HEK293 (cell line): ENCODE data around the gene LCORL.

ENCODE experiments used
- CTCF ChIP-seq: fragments of 450-650 bp; formaldehyde crosslinking; IDR thresholded peaks from 2 replicates; pipeline ENCODE4 v1.5.1; 2016; ENCODE audit warnings: missing biosample characterization, missing genetic modification characterization
- MEIS1 ChIP-seq: sonication (generic); formaldehyde crosslinking; IDR thresholded peaks from 2 replicates; pipeline ENCODE4 v1.8.1; 2022; ENCODE audit warnings: missing genetic modification reagents, mild to moderate bottlenecking, borderline replicate concordance
- PRDM6 ChIP-seq: fragments of 450-650 bp; formaldehyde crosslinking; IDR thresholded peaks from 2 replicates; pipeline ENCODE4 v1.5.1; 2017; ENCODE audit warnings: missing biosample characterization, missing genetic modification characterization
- SP2 ChIP-seq: fragments of 450-650 bp; formaldehyde crosslinking; IDR thresholded peaks from 2 replicates; pipeline ENCODE4 v1.5.1; 2016; ENCODE audit warnings: missing biosample characterization, missing genetic modification characterization
- YY1 ChIP-seq: fragments of 450-650 bp; formaldehyde crosslinking; IDR thresholded peaks from 2 replicates; pipeline ENCODE4 v1.5.1; 2018; ENCODE audit warnings: missing biosample characterization, missing genetic modification characterization
- ZBTB21 ChIP-seq: fragments of 450-650 bp; formaldehyde crosslinking; IDR thresholded peaks from 2 replicates; pipeline ENCODE4 v1.5.1; 2017; ENCODE audit warnings: missing biosample characterization, missing genetic modification characterization
- ZNF155 ChIP-seq: fragments of 450-650 bp; formaldehyde crosslinking; IDR thresholded peaks from 2 replicates; pipeline ENCODE4 v1.5.1; 2016; ENCODE audit warnings: missing biosample characterization, missing genetic modification characterization
- ZNF274 ChIP-seq, 2 experiments: fragments of 200-500 bp in 1 of 2; fragments of 450-650 bp in 1 of 2; sonication (Bioruptor generic) in 1 of 2; formaldehyde crosslinking in 1 of 2; IDR thresholded peaks; 2 replicates each; pipeline versions ENCODE4 v1.5.1 to v1.6.1; 2014 to 2016; ENCODE audit warnings: borderline replicate concordance in 1 of 2, inconsistent platforms in 1 of 2, low read length in 1 of 2, missing biosample characterization in 1 of 2, missing genetic modification characterization in 1 of 2
- ZNF621 ChIP-seq: fragments of 450-650 bp; formaldehyde crosslinking; IDR thresholded peaks from 2 replicates; pipeline ENCODE4 v1.5.1; 2017; ENCODE audit warnings: missing biosample characterization, missing genetic modification characterization
- TF ChIP-seq, protein P1 (sequence below): sonication (generic); formaldehyde crosslinking; IDR thresholded peaks from 2 replicates; pipeline ENCODE4 v1.8.1; 2022; ENCODE audit warnings: mild to moderate bottlenecking, moderate library complexity, missing genetic modification reagents
- TF ChIP-seq, protein P2 (sequence below): fragments of 450-650 bp; formaldehyde crosslinking; IDR thresholded peaks from 2 replicates; pipeline ENCODE4 v1.5.1; 2016; ENCODE audit warnings: missing biosample characterization, missing genetic modification characterization
- TF ChIP-seq, protein P3 (sequence below): fragments of 450-650 bp; formaldehyde crosslinking; IDR thresholded peaks from 2 replicates; pipeline ENCODE4 v1.5.1; 2016; ENCODE audit warnings: missing biosample characterization, missing genetic modification characterization
- TF ChIP-seq, protein P4 (sequence below): fragments of 450-650 bp; formaldehyde crosslinking; IDR thresholded peaks from 2 replicates; pipeline ENCODE4 v1.5.1; 2016; ENCODE audit warnings: missing biosample characterization, missing genetic modification characterization, borderline replicate concordance

DNA sequence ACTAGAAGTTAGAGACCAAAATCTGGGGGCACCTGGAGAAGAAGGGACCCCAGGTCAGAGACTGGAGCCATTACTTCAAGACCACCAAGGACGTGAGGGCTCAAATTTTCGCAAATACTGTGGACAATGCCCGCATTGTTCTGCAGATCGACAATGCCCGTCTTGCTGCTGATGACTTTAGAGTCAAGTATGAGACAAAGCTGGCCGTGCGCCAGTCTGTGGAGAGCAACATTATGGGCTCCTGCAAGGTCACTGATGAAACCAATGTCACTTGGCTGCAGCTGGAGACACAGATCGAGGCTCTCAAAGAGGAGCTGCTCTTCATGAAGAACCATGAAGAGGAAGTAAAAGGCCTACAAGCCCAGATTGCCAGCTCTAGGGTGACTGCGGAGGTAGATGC lies 109.5 kb downstream of the LCORL start:
- TF ChIP-seq, protein P1, sequence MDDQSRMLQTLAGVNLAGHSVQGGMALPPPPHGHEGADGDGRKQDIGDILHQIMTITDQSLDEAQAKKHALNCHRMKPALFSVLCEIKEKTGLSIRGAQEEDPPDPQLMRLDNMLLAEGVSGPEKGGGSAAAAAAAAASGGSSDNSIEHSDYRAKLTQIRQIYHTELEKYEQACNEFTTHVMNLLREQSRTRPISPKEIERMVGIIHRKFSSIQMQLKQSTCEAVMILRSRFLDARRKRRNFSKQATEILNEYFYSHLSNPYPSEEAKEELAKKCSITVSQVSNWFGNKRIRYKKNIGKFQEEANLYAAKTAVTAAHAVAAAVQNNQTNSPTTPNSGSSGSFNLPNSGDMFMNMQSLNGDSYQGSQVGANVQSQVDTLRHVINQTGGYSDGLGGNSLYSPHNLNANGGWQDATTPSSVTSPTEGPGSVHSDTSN (CRISPR knock-in tag): no peak
- TF ChIP-seq ZBTB21 (tag by site-specific recombination) (no peak), YY1 (tag by site-specific recombination) (no peak), ZNF621 (no peak), CTCF (no peak), SP2 (no peak), MEIS1 (CRISPR knock-in tag) (no peak), ZNF155 (tag by site-specific recombination) (no peak), ZNF274 (IDR thresholded peaks at IDR 0.05; ENCODE audit: low read length) (no peak), ZNF274 (tag by site-specific recombination; IDR thresholded peaks at IDR 0.05; ENCODE audit: borderline replicate concordance) (no peak), PRDM6 (tag by site-specific recombination) (no peak)
- TF ChIP-seq, protein P2, sequence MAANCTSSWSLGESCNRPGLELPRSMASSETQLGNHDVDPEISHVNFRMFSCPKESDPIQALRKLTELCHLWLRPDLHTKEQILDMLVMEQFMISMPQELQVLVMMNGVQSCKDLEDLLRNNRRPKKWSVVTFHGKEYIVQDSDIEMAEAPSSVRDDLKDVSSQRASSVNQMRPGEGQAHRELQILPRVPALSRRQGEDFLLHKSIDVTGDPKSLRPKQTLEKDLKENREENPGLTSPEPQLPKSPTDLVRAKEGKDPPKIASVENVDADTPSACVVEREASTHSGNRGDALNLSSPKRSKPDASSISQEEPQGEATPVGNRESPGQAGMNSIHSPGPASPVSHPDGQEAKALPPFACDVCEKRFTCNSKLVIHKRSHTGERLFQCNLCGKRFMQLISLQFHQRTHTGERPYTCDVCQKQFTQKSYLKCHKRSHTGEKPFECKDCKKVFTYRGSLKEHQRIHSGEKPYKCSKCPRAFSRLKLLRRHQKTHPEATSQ (tag by site-specific recombination): no peak
- TF ChIP-seq, protein P3, sequence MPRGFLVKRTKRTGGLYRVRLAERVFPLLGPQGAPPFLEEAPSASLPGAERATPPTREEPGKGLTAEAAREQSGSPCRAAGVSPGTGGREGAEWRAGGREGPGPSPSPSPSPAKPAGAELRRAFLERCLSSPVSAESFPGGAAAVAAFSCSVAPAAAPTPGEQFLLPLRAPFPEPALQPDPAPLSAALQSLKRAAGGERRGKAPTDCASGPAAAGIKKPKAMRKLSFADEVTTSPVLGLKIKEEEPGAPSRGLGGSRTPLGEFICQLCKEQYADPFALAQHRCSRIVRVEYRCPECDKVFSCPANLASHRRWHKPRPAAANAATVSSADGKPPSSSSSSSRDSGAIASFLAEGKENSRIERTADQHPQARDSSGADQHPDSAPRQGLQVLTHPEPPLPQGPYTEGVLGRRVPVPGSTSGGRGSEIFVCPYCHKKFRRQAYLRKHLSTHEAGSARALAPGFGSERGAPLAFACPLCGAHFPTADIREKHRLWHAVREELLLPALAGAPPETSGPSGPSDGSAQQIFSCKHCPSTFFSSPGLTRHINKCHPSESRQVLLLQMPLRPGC (tag by site-specific recombination): no peak
- TF ChIP-seq, protein P4, sequence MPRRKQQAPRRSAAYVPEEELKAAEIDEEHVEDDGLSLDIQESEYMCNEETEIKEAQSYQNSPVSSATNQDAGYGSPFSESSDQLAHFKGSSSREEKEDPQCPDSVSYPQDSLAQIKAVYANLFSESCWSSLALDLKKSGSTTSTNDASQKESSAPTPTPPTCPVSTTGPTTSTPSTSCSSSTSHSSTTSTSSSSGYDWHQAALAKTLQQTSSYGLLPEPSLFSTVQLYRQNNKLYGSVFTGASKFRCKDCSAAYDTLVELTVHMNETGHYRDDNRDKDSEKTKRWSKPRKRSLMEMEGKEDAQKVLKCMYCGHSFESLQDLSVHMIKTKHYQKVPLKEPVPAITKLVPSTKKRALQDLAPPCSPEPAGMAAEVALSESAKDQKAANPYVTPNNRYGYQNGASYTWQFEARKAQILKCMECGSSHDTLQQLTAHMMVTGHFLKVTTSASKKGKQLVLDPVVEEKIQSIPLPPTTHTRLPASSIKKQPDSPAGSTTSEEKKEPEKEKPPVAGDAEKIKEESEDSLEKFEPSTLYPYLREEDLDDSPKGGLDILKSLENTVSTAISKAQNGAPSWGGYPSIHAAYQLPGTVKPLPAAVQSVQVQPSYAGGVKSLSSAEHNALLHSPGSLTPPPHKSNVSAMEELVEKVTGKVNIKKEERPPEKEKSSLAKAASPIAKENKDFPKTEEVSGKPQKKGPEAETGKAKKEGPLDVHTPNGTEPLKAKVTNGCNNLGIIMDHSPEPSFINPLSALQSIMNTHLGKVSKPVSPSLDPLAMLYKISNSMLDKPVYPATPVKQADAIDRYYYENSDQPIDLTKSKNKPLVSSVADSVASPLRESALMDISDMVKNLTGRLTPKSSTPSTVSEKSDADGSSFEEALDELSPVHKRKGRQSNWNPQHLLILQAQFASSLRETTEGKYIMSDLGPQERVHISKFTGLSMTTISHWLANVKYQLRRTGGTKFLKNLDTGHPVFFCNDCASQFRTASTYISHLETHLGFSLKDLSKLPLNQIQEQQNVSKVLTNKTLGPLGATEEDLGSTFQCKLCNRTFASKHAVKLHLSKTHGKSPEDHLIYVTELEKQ (tag by site-specific recombination): no peak
